ENCODE results near the gene SORBS2. TPM values are rescaled to one million over a fixed set of nuclear protein-coding genes. Genes with fewer than 3 reads are reported as not detected.

SORBS2 gene
- total RNA-seq, 1 donor from 2014 or later: not detected

DNA sequence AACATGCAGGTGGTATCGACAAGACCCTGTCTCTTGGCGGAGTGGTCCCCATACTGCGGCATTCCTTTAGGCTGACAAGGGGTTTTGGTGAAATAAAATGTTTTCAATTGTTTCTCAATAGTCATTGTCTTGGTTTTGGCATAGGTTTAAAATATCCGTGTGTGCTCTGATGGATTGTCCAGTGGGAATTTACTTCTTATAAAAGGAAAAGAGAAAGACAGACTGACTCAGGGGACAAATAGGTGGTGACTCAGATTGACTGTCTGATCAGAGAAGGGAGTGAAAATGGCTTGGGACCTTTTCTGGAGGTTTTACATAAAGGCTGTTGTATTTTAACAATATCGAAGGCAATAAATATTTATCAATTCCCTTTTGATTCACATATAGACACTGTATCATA lies 129.8 kb downstream of the SORBS2 start:
- intact Hi-C loops (cut with micrococcal nuclease): no loop called here

DNA sequence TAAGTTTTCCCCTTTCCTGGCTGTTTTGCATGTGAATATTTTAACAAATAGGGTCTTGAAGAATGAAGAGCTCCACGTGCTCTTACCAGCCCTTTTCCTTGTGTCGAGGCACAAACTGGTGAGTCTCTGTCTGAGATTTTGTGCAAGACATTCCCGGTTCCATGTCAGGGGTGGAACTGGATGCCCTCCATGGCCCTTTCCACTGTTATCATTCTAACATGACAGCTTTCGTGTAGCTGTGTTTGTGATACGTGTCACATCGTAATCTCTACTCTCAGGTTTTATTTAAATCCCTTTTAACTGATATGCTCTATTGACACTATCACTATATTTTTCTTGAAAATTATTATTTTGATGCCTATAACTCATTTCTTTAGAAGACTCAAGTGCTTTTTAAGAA lies 130.4 kb downstream of the SORBS2 start:
- intact Hi-C loops (cut with micrococcal nuclease): no loop called here

DNA sequence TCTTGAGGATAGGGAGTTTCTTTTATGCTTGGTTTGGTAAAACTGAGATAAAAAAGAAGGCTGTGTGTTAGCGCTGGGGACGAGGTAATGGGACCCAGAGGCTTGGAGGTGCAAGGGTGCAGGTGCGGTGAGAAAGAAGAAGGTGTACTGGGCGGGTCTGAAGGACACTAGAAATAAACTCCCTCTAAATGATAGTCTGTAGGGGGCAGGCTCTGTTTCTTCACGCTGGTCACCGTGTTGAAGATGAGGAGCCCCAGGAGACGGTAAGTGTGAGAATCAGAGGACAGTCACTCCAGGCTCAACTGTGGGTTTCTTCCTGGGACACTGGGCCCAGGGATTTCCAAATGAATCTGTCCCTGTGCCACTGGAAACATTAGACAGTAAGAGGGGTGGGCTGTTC lies 131.4 kb downstream of the SORBS2 start:
- intact Hi-C loops (cut with micrococcal nuclease): no loop called here

- intact Hi-C loops (cut with micrococcal nuclease): no loop called here
Observed at GRCh38 chr4:185679523-185679922, 132.5 kb downstream of the SORBS2 start.

DNA sequence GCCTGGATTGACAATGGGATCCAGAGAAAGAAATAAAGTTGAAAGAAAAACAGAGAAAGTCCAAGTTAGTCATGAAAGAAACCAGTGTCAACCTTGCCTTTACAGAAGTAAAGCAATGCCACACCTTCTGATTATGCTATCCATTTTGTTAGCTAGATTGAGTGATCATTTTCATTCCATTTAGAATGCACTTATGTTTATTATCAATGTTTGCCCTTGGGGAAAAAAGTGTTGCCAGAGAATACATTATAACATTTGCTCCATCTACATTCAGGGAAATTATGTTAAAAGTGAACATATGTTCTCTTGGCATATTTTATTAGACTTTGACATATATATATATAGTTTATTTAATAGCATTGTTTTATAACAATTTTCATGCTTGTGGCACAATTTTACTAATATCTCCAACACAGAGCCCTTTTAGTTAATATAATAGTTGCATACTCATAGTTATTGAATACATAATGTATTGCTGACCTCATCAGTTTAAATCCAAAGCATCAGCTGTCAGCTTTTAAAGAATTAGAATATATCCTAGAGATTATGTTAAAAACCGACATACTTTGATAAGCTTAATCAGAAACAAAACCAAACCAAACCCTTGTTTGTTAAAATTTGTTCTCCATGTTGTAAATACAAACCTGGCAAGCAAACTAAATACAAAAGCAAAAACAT lies 134.2 kb downstream of the SORBS2 start:
- intact Hi-C loops (cut with micrococcal nuclease): no loop called here

DNA sequence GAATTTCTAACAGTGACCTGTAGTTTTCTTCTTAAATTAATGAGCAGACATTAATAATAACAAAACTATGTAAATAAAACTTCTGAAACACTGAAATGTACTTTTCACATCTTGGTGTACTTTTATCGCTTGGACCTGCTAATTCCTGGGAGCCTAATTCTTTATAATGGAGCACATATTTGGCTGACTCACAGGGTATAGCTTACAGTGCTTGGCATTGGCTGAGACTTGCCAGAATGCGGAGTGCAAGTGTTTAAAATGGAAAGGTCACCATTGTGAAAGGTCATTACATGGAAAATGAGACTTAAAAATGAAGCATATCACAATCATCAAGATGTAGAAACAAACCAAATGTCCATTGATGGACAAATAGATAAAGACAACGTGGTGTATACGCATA lies 139.4 kb downstream of the SORBS2 start:
- intact Hi-C loops (cut with micrococcal nuclease): no loop called here

GRCh38 chr4:185672151-185672550 lies 139.8 kb downstream of the SORBS2 start:
- intact Hi-C loops (cut with micrococcal nuclease): no loop called here

GRCh38 chr4:185671496-185671895 lies 140.5 kb downstream of the SORBS2 start:
- intact Hi-C loops (cut with micrococcal nuclease): no loop called here

- intact Hi-C loops (cut with micrococcal nuclease): no loop called here
Observed at GRCh38 chr4:185671066-185671465, 140.9 kb downstream of the SORBS2 start.

GRCh38 chr4:185669288-185669687 lies 142.7 kb downstream of the SORBS2 start:
- intact Hi-C loops (cut with micrococcal nuclease): no loop called here

DNA sequence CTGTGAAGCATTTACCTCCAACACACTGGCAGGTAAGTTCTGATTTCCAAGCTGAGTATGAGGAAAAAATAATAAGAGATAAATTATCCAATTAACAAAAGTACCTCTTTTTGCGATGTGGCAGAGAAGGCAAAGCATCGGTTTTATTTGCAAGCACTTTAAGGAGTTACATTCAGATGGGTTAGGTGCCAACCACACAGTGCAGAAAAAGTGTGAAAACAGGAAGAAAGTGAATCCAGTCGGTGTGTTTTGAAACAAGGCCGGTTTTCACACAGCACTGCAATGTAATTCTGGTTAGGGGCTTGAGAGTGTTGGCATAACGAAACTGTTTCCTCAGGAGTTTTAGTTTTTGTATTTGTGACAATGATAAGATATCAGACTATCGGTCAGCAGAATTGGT lies 145.8 kb downstream of the SORBS2 start:
- intact Hi-C loops (cut with micrococcal nuclease): no loop called here

- intact Hi-C loops (cut with micrococcal nuclease): no loop called here
Observed at GRCh38 chr4:185665655-185666054, 146.3 kb downstream of the SORBS2 start.

- intact Hi-C loops (cut with micrococcal nuclease): no loop called here
Observed at GRCh38 chr4:185664481-185664880, 147.5 kb downstream of the SORBS2 start.

DNA sequence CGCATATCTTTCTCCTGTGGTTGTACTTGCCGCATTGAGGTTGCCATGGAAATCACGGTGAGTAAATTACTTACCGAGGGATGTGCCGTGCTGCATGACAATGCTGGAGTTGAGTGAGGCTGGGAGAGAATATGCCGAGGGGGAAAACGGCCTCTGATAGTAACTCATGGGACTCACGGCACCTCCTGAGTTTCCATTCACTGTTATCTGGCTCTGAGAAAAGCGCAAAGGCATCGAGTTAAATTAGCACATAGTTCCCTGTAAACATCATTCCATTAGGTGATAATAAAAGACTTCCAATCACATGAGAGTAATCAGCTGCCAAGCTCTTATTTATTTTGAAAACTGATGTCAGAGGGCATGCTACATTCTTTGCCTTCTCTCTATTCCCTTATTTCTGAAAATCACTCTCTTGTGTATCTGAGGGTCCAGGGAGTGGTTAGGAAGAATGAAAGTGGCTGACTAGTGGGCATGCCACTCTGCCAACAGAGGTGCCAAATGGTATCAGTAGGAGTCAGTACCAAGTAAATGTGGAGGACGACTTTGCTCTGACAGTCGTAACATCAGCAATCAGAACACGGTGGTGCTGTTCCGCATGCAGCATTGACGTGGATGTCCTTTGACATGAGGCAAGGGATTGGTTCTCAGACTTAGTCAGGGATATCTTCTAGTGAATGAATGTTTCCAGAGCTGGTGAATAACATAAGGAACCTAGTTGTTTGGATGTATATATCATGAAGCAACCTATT lies 149.8 kb downstream of the SORBS2 start:
- intact Hi-C loops (cut with micrococcal nuclease): no loop called here

DNA sequence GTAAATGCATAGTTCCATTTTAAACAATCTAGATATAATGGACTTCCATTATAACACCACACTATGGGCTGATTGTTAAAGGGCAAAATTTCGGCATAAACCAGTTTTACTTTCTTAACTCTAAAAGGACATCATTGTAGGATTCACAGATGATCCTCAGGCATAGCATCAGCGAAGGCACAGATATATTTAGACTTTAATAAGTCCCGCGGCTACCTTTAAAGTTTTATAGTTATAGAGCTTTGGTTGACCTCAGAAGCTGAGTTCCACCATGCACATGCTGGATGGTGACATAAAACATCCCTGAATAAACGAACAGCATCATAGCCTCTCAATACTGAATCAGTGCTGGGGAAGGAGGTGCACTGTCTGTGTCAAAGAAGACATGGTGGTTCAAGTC lies 151.7 kb downstream of the SORBS2 start:
- intact Hi-C loops (cut with micrococcal nuclease): no loop called here

- intact Hi-C loops (cut with micrococcal nuclease): no loop called here
Observed at GRCh38 chr4:185657699-185658098, 154.3 kb downstream of the SORBS2 start.

- intact Hi-C loops (cut with micrococcal nuclease): no loop called here
Observed at GRCh38 chr4:185657183-185657582, 154.8 kb downstream of the SORBS2 start.

DNA sequence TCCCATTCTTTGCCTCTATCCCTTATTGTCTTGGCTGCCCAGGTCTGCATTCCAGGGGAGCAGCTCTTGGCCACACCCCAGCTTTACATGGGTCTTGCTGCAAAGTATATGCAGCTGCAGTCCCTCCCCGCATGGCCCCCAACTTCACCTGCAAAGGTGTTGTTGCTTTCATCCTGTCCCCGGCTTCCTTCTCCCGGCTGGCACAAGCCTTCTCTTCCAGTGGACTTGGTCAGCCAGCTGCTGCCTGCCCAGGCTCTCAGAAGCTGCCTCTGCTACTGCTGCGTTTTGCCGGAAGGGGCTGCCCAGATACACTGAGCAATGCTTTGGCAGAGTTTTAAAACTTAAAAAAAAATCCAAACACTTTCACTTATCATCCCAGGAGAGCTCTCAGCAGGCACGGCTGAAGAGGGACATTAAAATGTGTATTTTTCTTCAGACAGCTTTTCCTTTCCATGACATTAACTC lies 155.5 kb downstream of the SORBS2 start:
- intact Hi-C loops (cut with micrococcal nuclease): no loop called here

GRCh38 chr4:185654965-185655554 lies 156.9 kb downstream of the SORBS2 start:
- intact Hi-C loops (cut with micrococcal nuclease): no loop called here

- intact Hi-C loops (cut with micrococcal nuclease): no loop called here
Observed at GRCh38 chr4:185654311-185654710, 157.7 kb downstream of the SORBS2 start.

DNA sequence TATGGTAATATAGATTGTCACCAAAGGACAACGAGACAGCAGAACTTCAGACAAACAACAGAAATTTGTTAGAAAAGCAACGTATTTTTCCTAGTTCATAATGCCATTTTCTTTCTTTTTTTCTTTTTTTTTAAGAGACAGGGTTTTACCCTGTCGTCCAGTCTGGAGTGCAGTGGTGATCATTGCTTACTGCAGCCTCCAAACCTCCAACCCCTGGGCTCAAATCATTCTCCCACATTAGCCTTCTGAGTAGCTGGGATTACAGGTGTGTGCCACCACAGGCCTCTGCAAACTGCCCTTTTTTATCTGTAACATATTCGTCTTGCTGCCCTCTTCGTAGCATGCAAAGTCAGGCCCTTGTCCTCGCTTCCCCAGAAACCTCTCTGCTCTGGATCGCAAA lies 160.1 kb downstream of the SORBS2 start:
- intact Hi-C loops (cut with micrococcal nuclease): no loop called here

DNA sequence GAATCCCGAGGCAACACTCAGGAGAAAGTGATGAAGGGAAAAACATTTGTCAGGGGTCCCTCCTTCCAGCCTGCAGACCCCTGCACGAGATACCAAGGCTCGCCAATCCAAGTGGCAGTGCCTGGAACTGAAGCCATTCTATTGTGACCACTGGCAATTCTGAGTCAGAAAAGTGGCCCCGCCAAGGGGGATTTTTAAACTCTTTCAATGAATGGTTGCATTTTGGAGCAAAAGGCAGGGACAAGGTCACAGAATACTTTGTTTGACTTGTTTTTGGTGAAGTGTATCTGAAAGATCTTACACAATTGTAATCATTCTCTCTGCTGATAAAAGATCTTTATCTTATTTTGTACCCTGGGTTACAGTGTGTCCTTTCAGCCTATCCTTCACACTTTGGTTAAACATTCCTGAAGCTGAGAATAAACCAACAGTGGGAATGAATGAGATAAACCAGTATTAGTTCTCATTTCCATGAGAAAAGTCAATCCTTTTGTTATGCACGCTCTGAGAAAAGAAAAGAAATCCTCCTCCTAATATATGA lies 160.8 kb downstream of the SORBS2 start:
- intact Hi-C loops (cut with micrococcal nuclease): no loop called here
